GM12878 (cell line): ENCODE measurements around the gene MGAT3. TPM values are rescaled to one million over a fixed set of nuclear protein-coding genes. Genes with fewer than 3 reads are reported as not detected.

Experiments
- ATAC-seq: fragments of 200-7000 bp; cut with Tn5 transposase; 3 replicates; pipeline ENCODE4 v1.9.1; 2020; ENCODE audit warnings: mild to moderate bottlenecking, moderate library complexity
- BruUV-seq: library from RNA; stranded (reverse); fragments of 400-500 nt; replicated peaks from 2 replicates; lab custom pipeline; 2021; lab: Mats Ljungman, UMichigan
- CTCF ChIA-PET: fragments of 300-600 bp; sonication (Branson Sonifier 250); formaldehyde crosslinking; extraction: SDS; loops from one replicate; lab custom pipeline; 2021; ENCODE audit warnings: inconsistent platforms; lab: Yijun Ruan, JAX
- POLR2A ChIA-PET: fragments of 350-600 bp; formaldehyde crosslinking; extraction: SDS; loops from one replicate; lab custom pipeline; 2021; ENCODE audit warnings: inconsistent platforms; lab: Charles Lee
- RAD21 ChIA-PET: fragments of 300-600 bp; sonication (Branson Sonifier 250); formaldehyde crosslinking; loops from one replicate; lab custom pipeline; 2023; ENCODE audit warnings: antibody characterized with exemption; ENCODE audit not compliant: unreplicated experiment; lab: Charles Lee
- SMC1A ChIA-PET: fragments of 300-600 bp; sonication (Branson Sonifier 250); formaldehyde crosslinking; loops from one replicate; lab custom pipeline; 2023; ENCODE audit not compliant: unreplicated experiment, uncharacterized antibody; lab: Charles Lee
- DNase-seq: peaks from one replicate; pipeline ENCODE4 v3.0.0-alpha.2; 2011; ENCODE audit warnings: low read depth, low spot score
- FAIRE-seq: peaks from 3 replicates; lab custom pipeline; 2011; peaks lifted over from hg19 to GRCh38; lab: Jason Lieb, UNC
- H2AFZ ChIP-seq: 2 replicates; pipeline ENCODE4 v1.6.0; 2011; ENCODE audit warnings: low read depth, low read length, control low read depth; ENCODE audit not compliant: control insufficient read depth
- H3K27ac ChIP-seq: 2 replicates; pipeline ENCODE4 v1.5.1; 2011; ENCODE audit warnings: control low read depth; ENCODE audit not compliant: control insufficient read depth, insufficient read depth
- H3K27me3 ChIP-seq, 2 experiments: replicated peaks in 1 of 2; 2 replicates each; pipeline versions ENCODE4 v1.6.0 to v1.6.1; 2011; ENCODE audit warnings: low read length in 1 of 2; ENCODE audit not compliant: control insufficient read depth in 2 of 2, insufficient read depth in 2 of 2
- H3K36me3 ChIP-seq, 2 experiments: 2 replicates each; pipeline ENCODE4 v1.5.1; 2011; ENCODE audit warnings: low read length in 1 of 2; ENCODE audit not compliant: control insufficient read depth in 2 of 2, insufficient read depth in 2 of 2
- H3K4me1 ChIP-seq: 2 replicates; pipeline ENCODE4 v1.6.1; 2011; ENCODE audit warnings: mild to moderate bottlenecking, low read length, moderate library complexity, mixed read lengths; ENCODE audit not compliant: control insufficient read depth, insufficient read depth
- H3K4me2 ChIP-seq: 2 replicates; pipeline ENCODE4 v1.6.0; 2011; ENCODE audit warnings: control low read depth; ENCODE audit not compliant: control insufficient read depth, insufficient read depth
- H3K4me3 ChIP-seq: fragments of 200-600 bp; sonication (generic); 2 replicates; pipeline ENCODE4 v1.5.1; 2016
- H3K79me2 ChIP-seq: 2 replicates; pipeline ENCODE4 v1.6.0; 2011; ENCODE audit warnings: low read length; ENCODE audit not compliant: control insufficient read depth, insufficient read depth
- H3K9ac ChIP-seq: 2 replicates; pipeline ENCODE4 v1.8.0; 2011; ENCODE audit warnings: low read length, control low read depth, mixed read lengths; ENCODE audit not compliant: control insufficient read depth, insufficient read depth
- H3K9me3 ChIP-seq: replicated peaks from 3 replicates; pipeline ENCODE4 v1.5.1; 2011; ENCODE audit warnings: mild to moderate bottlenecking, low read length; ENCODE audit not compliant: control insufficient read depth, insufficient read depth
- H4K20me1 ChIP-seq: 2 replicates; pipeline ENCODE4 v1.6.0; 2011; ENCODE audit not compliant: control insufficient read depth, insufficient read depth
- ATF7 ChIP-seq: fragments of 450-650 bp; IDR thresholded peaks from 2 replicates; pipeline ENCODE4 v1.6.1; 2016; ENCODE audit warnings: low read depth, mild to moderate bottlenecking
- BCL11A ChIP-seq: IDR thresholded peaks from 2 replicates; pipeline ENCODE4 v1.6.1; 2011; ENCODE audit warnings: low read depth, low read length
- CBFB ChIP-seq: IDR thresholded peaks from 2 replicates; pipeline ENCODE4 v1.6.1; 2016; ENCODE audit warnings: antibody characterized with exemption, low read depth
- CHD4 ChIP-seq: fragments of 200-600 bp; sonication (generic); IDR thresholded peaks from 2 replicates; pipeline ENCODE4 v1.6.1; 2016; ENCODE audit warnings: mild to moderate bottlenecking
- CREB1 ChIP-seq: IDR thresholded peaks from 2 replicates; pipeline ENCODE4 v1.6.1; 2012; ENCODE audit warnings: low read depth, mild to moderate bottlenecking, inconsistent platforms
- EZH2 ChIP-seq: IDR thresholded peaks from 2 replicates; pipeline ENCODE4 v1.6.1; 2012; ENCODE audit warnings: low read depth, mild to moderate bottlenecking, control low read depth, inconsistent platforms, low read length, borderline replicate concordance; ENCODE audit not compliant: control insufficient read depth
- IKZF2 ChIP-seq, 2 experiments: fragments of 450-650 bp; IDR thresholded peaks; 2 replicates each; pipeline ENCODE4 v1.6.1; 2017; ENCODE audit warnings: mild to moderate bottlenecking in 2 of 2, moderate library complexity in 2 of 2
- MXI1 ChIP-seq: fragments of 150-350 bp; IDR thresholded peaks from 2 replicates; pipeline ENCODE4 v1.6.1; 2011; ENCODE audit warnings: low read depth, mild to moderate bottlenecking, inconsistent platforms, low read length, improper control_type of control experiment
- NFXL1 ChIP-seq: fragments of 450-650 bp; IDR thresholded peaks from 2 replicates; pipeline ENCODE4 v1.6.1; 2017; ENCODE audit warnings: antibody characterized with exemption, mild to moderate bottlenecking, borderline replicate concordance
- NFYA ChIP-seq: IDR thresholded peaks from 2 replicates; pipeline ENCODE4 v1.6.1; 2011; ENCODE audit warnings: low read depth, mild to moderate bottlenecking, low read length, improper control_type of control experiment, borderline replicate concordance
- NR2C1 ChIP-seq: fragments of 450-650 bp; IDR thresholded peaks from 2 replicates; pipeline ENCODE4 v1.6.1; 2017; ENCODE audit warnings: antibody characterized with exemption, mild to moderate bottlenecking, moderate library complexity
- NR2F1 ChIP-seq: fragments of 450-650 bp; conservative IDR thresholded peaks from 2 replicates; pipeline ENCODE4 v1.6.1; 2017; ENCODE audit warnings: mild to moderate bottlenecking
- SMAD5 ChIP-seq: IDR thresholded peaks from 2 replicates; pipeline ENCODE4 v1.6.1; 2016; ENCODE audit warnings: antibody characterized with exemption, low read depth
- ZNF622 ChIP-seq: fragments of 450-650 bp; IDR thresholded peaks from 2 replicates; pipeline ENCODE4 v1.6.1; 2017; ENCODE audit warnings: mild to moderate bottlenecking, inconsistent platforms
- WGBS: methylation state at CpG from one replicate; pipeline ENCODE4 v1.1.6; 2016; ENCODE audit warnings: low lambda C conversion rate; ENCODE audit not compliant: insufficient replicate concordance, insufficient coverage; ENCODE audit errors: missing lambda C conversion rate; 5-methylcytosine and 5-hydroxymethylcytosine counted together
- in situ Hi-C: fragments of 300-500 bp; cut with MboI; formaldehyde crosslinking; loops from 9 replicates; pipeline ENCODE4 v1.14.3; 2018; ENCODE audit warnings: mixed read lengths
- intact Hi-C: fragments of 100-400 bp; cut with micrococcal nuclease; formaldehyde crosslinking; loops from one replicate; pipeline ENCODE4 v1.14.2; 2022; ENCODE audit not compliant: unreplicated experiment
- polyA plus RNA-seq, 11 experiments: library from polyadenylated mRNA; depleted of rRNA in 4 of 11; unstranded in 6 of 11; stranded (reverse) in 5 of 11; fragments of >200 nt; fragmentation: Nextera tagmentation in 4 of 11; fragmentation: Illumina TruSeq in 1 of 11; extraction: Ambion mirVana in 4 of 11; extraction: Trizol in 1 of 11; gene quantifications; 1 replicate in 1 of 11; 2 replicates in 10 of 11; pipeline versions ENCODE4 v1.2.1 to v1.2.3, GENCODE V29; 2011 to 2016; ENCODE audit warnings: inconsistent platforms in 2 of 11, missing spikeins in 2 of 11, low read depth in 1 of 11
- total RNA-seq, 4 experiments: library from RNA; depleted of rRNA in 3 of 4; stranded (reverse); fragments of >200 nt in 3 of 4; fragmentation: Illumina TruSeq in 1 of 4; extraction: Trizol in 1 of 4; gene quantifications; 2 replicates each; pipeline versions ENCODE4 v1.2.1 to v1.2.3, GENCODE V29; 2013 to 2021
- TF ChIP-seq, protein P1 (sequence below): fragments of 450-650 bp; IDR thresholded peaks from 2 replicates; pipeline ENCODE4 v1.6.1; 2017; ENCODE audit warnings: mild to moderate bottlenecking, low read depth, inconsistent platforms; ENCODE audit not compliant: poor library complexity, severe bottlenecking
- TF ChIP-seq, protein P2 (sequence below): fragments of 450-650 bp; conservative IDR thresholded peaks from 2 replicates; pipeline ENCODE4 v1.6.1; 2017; ENCODE audit warnings: mild to moderate bottlenecking, moderate library complexity
- TF ChIP-seq, protein P3 (sequence below): fragments of 450-650 bp; IDR thresholded peaks from 2 replicates; pipeline ENCODE4 v1.6.1; 2017; ENCODE audit warnings: mild to moderate bottlenecking

Gene MGAT3
- total and polyA plus RNA-seq, 10 of the 15 experiments (the other 5 are each of a cell fraction or from before 2014, with no cell fraction given): 0.32 to 40.2 (median 11.9) TPM

GRCh38 chr22:39490966-39491680, 34.3 kb downstream of the MGAT3 start (continued):
- TF ChIP-seq, protein P1, sequence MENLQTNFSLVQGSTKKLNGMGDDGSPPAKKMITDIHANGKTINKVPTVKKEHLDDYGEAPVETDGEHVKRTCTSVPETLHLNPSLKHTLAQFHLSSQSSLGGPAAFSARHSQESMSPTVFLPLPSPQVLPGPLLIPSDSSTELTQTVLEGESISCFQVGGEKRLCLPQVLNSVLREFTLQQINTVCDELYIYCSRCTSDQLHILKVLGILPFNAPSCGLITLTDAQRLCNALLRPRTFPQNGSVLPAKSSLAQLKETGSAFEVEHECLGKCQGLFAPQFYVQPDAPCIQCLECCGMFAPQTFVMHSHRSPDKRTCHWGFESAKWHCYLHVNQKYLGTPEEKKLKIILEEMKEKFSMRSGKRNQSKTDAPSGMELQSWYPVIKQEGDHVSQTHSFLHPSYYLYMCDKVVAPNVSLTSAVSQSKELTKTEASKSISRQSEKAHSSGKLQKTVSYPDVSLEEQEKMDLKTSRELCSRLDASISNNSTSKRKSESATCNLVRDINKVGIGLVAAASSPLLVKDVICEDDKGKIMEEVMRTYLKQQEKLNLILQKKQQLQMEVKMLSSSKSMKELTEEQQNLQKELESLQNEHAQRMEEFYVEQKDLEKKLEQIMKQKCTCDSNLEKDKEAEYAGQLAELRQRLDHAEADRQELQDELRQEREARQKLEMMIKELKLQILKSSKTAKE: no peak
- TF ChIP-seq NR2C1: no peak
- TF ChIP-seq ZNF622: no peak
- TF ChIP-seq EZH2: no peak
- TF ChIP-seq MXI1: no peak
- no peak for TF ChIP-seq NFXL1

DNA sequence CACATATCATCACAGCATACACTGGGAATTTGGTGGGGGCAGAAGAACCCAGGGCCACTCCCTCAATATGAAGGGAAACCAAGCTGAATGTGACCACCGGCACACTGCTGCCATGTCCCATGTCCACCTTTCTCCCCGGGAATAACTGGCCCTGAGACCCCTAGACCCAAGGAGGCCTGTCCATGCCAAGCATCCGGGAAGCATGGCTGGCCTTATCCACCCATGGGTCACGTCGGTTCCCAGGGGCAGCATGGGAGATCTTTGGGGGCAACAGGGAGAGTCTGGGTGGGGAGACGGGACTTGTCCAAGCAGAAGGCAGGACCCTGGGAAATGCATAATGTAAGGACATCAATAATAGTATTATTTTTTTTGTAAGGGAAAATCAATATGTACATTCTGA, 34.9 kb downstream of the MGAT3 start:
- DNase-seq (no peak), ATAC-seq (no peak), FAIRE-seq (no peak)
- no peak overlapping the region for H3K9ac ChIP-seq
- no peaks in the 10 kb centered on the region for H3K9me3 ChIP-seq
- no peak overlapping the region for H3K4me3 ChIP-seq
- H4K20me1 ChIP-seq: no peaks in the 10 kb centered on the region
- H3K79me2 ChIP-seq: peaks cover 2% of the 10 kb centered on the region; the same call in 1 of the 2 replicates
- POLR2A ChIA-PET: no interaction called here
- H3K27ac ChIP-seq: no peak overlapping the region
- H3K36me3 ChIP-seq: peaks cover 3 to 25% of the 10 kb centered on the region in 2 experiments
- H3K4me2 ChIP-seq: no peak overlapping the region
- intact Hi-C loops: loop anchor here (5.0 kb wide), 1 partner anchor 546 kb away; no protein-coding TSS in a partner anchor
- CTCF ChIA-PET: interaction anchor here (1.5 to 15.7 kb wide), 4 partner anchors 16 to 174 kb away, joined by 3 to 372 read pairs (median 8); partner anchors contain the start of genes ATF4 and RPS19BP1
- WGBS: 97% methylated on average over 6 of the region's 6 CpGs
- BruUV-seq: no TSS peak
- peaks cover 7% of the 10 kb centered on the region; the same call in 1 of the 2 replicates for H3K4me1 ChIP-seq
- RAD21 ChIA-PET: interaction anchor here (0.7 to 0.9 kb wide), 2 partner anchors 37 to 54 kb away, joined by 3 to 5 read pairs; no protein-coding TSS in a partner anchor
- in situ Hi-C loops: loop anchor here (5.0 kb wide), 1 partner anchor 551 kb away; no protein-coding TSS in a partner anchor
- no peak overlapping the region for H2AFZ ChIP-seq
- SMC1A ChIA-PET: interaction anchor here (1.0 to 2.2 kb wide), 2 partner anchors 38 to 92 kb away, joined by 3 to 9 read pairs; partner anchors contain the start of gene TAB1
- H3K27me3 ChIP-seq: no peaks in the 10 kb centered on the region
- TF ChIP-seq, protein P2, sequence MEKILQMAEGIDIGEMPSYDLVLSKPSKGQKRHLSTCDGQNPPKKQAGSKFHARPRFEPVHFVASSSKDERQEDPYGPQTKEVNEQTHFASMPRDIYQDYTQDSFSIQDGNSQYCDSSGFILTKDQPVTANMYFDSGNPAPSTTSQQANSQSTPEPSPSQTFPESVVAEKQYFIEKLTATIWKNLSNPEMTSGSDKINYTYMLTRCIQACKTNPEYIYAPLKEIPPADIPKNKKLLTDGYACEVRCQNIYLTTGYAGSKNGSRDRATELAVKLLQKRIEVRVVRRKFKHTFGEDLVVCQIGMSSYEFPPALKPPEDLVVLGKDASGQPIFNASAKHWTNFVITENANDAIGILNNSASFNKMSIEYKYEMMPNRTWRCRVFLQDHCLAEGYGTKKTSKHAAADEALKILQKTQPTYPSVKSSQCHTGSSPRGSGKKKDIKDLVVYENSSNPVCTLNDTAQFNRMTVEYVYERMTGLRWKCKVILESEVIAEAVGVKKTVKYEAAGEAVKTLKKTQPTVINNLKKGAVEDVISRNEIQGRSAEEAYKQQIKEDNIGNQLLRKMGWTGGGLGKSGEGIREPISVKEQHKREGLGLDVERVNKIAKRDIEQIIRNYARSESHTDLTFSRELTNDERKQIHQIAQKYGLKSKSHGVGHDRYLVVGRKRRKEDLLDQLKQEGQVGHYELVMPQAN: no peak
- TF ChIP-seq IKZF2 (IDR thresholded peaks at IDR 0.05): no peak
- TF ChIP-seq CREB1: no peak
- no peak for TF ChIP-seq SMAD5
- TF ChIP-seq, protein P3, sequence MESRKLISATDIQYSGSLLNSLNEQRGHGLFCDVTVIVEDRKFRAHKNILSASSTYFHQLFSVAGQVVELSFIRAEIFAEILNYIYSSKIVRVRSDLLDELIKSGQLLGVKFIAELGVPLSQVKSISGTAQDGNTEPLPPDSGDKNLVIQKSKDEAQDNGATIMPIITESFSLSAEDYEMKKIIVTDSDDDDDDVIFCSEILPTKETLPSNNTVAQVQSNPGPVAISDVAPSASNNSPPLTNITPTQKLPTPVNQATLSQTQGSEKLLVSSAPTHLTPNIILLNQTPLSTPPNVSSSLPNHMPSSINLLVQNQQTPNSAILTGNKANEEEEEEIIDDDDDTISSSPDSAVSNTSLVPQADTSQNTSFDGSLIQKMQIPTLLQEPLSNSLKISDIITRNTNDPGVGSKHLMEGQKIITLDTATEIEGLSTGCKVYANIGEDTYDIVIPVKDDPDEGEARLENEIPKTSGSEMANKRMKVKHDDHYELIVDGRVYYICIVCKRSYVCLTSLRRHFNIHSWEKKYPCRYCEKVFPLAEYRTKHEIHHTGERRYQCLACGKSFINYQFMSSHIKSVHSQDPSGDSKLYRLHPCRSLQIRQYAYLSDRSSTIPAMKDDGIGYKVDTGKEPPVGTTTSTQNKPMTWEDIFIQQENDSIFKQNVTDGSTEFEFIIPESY: no peak
- no peak for TF ChIP-seq BCL11A
- TF ChIP-seq CHD4: no peak
- no peak for TF ChIP-seq NR2F1
- TF ChIP-seq ATF7: no peak
- TF ChIP-seq EZH2: no peak
- no peak for TF ChIP-seq NFYA
- no peak for TF ChIP-seq CBFB
